PC-3 (cell line): Measurements from ENCODE around the gene TGFBR3L. TPM values are rescaled to one million over a fixed set of nuclear protein-coding genes. Genes with fewer than 3 reads are reported as not detected.

Experiments
- ATAC-seq: fragments of 200-7000 bp; cut with Tn5 transposase; 2 replicates; pipeline ENCODE4 v1.9.1; 2020; ENCODE audit warnings: mild to moderate bottlenecking, moderate library complexity
- BruUV-seq: library from RNA; stranded (reverse); fragments of 400-500 nt; replicated peaks from 2 replicates; lab custom pipeline; 2021; lab: Mats Ljungman, UMichigan
- CTCF ChIA-PET: fragments of 300-600 bp; sonication (Branson Sonifier 250); formaldehyde crosslinking; loops from one replicate; lab custom pipeline; 2022; ENCODE audit warnings: antibody characterized with exemption; lab: Charles Lee
- POLR2A ChIA-PET: fragments of 300-600 bp; sonication (Branson Sonifier 250); formaldehyde crosslinking; loops from one replicate; lab custom pipeline; 2022; ENCODE audit warnings: antibody characterized with exemption; ENCODE audit not compliant: unreplicated experiment; lab: Charles Lee
- DNase-seq: peaks from one replicate; pipeline ENCODE4 v3.0.0-alpha.2; 2015
- H2AFZ ChIP-seq: fragments of 300-600 bp; sonication (generic); 2 replicates; pipeline ENCODE4 v1.6.0; 2016; ENCODE audit warnings: antibody characterized with exemption, low read length
- H3F3A ChIP-seq: fragments of 300-600 bp; sonication (generic); one replicate; pipeline ENCODE4 v1.6.0; 2017; ENCODE audit warnings: antibody characterized with exemption, low read length, control low read depth, mild to moderate bottlenecking; ENCODE audit not compliant: unreplicated experiment
- H3K27ac ChIP-seq: fragments of 300-600 bp; sonication (generic); 2 replicates; pipeline ENCODE4 v1.5.1; 2016; ENCODE audit warnings: mild to moderate bottlenecking, low read length
- H3K27me3 ChIP-seq: fragments of 300-600 bp; sonication (generic); 2 replicates; pipeline ENCODE4 v1.6.1; 2016; ENCODE audit warnings: low read length, mixed read lengths
- H3K36me3 ChIP-seq: fragments of 300-600 bp; sonication (generic); 2 replicates; pipeline ENCODE4 v1.6.1; 2016; ENCODE audit warnings: low read depth, mixed run types, low read length, mixed read lengths
- H3K4me1 ChIP-seq: fragments of 300-600 bp; sonication (generic); 2 replicates; pipeline ENCODE4 v1.5.1; 2016; ENCODE audit warnings: low read length; ENCODE audit not compliant: insufficient read depth
- H3K4me2 ChIP-seq: fragments of 300-600 bp; sonication (generic); 2 replicates; pipeline ENCODE4 v1.6.0; 2016; ENCODE audit warnings: low read length
- H3K4me3 ChIP-seq: fragments of 300-600 bp; sonication (generic); 2 replicates; pipeline ENCODE4 v1.5.1; 2016; ENCODE audit warnings: mild to moderate bottlenecking, low read length, mixed read lengths
- H3K79me2 ChIP-seq: fragments of 300-600 bp; sonication (generic); 2 replicates; pipeline ENCODE4 v1.6.1; 2017; ENCODE audit warnings: low read length, mixed read lengths
- H3K9ac ChIP-seq: fragments of 300-600 bp; sonication (generic); 2 replicates; pipeline ENCODE4 v1.6.0; 2016; ENCODE audit warnings: mild to moderate bottlenecking, low read length
- H3K9me2 ChIP-seq: fragments of 300-600 bp; sonication (generic); replicated peaks from 2 replicates; pipeline ENCODE4 v1.6.1; 2016; ENCODE audit warnings: mixed run types, low read length, mixed read lengths
- H3K9me3 ChIP-seq: fragments of 300-600 bp; sonication (generic); 2 replicates; pipeline ENCODE4 v1.6.1; 2016; ENCODE audit warnings: low read length, mixed read lengths
- H4K20me1 ChIP-seq: fragments of 300-600 bp; sonication (generic); 2 replicates; pipeline ENCODE4 v1.6.1; 2016; ENCODE audit warnings: low read length, mixed read lengths
- CTCF ChIP-seq: fragments of 300-600 bp; sonication (generic); conservative IDR thresholded peaks from 2 replicates; pipeline ENCODE4 v1.5.1; 2017; ENCODE audit warnings: antibody characterized with exemption, low read depth, mild to moderate bottlenecking, low read length
- EZH2 ChIP-seq: fragments of 300-600 bp; sonication (generic); IDR thresholded peaks from one replicate; pipeline ENCODE4 v1.6.1; 2017; ENCODE audit warnings: antibody characterized with exemption, mild to moderate bottlenecking, low read length; ENCODE audit not compliant: unreplicated experiment
- EZH2phosphoT487 ChIP-seq: fragments of 300-600 bp; sonication (generic); IDR thresholded peaks from 2 replicates; pipeline ENCODE4 v1.6.1; 2018; ENCODE audit warnings: mild to moderate bottlenecking, antibody characterized with exemption, low read length, borderline replicate concordance
- intact Hi-C: fragments of 100-400 bp; cut with micrococcal nuclease; formaldehyde crosslinking; loops from 2 replicates; pipeline ENCODE4 v1.9.0; 2023
- total RNA-seq: library from RNA; depleted of rRNA; stranded (reverse); fragments of >200 nt; gene quantifications from 2 replicates; pipeline ENCODE4 v1.2.3, GENCODE V29; 2014

The TGFBR3L gene
- total RNA-seq, 1 experiment from 2014 or later: 10.5 TPM

DNA sequence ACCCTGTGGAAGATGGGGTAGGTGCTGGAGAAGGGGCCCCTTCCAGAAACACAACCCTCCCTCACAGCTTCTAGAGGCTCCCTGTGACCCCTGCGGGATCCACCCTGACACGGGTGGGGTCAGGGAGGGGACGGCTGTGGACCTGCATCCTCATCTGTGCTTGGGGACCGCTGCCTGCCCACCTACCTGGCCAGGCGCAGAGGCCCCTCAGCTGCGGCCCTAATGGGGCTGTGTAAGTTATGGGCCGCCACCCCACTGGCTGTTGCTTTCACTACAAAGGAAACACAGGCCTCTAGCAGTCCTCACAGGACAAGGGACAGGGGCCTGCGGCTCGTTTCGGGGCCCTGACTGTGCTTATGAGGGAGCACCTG lies 18.3 kb downstream of the TGFBR3L start:
- ChIA-PET CTCF (no interaction called here), POLR2A (no interaction called here)
- Histone ChIP-seq H3K36me3 (peaks cover 66% of the 10 kb centered on the region), H3K4me3 (no peak overlapping the region), H2AFZ (no peak overlapping the region), H3K27me3 (no peaks in the 10 kb centered on the region), H4K20me1 (0 out of 2 replicates have a peak, but pooled peaks cover 1% of the 10 kb centered on the region), H3K4me1 (peaks cover 30% of the 10 kb centered on the region), H3K27ac (no peak overlapping the region), H3K9me3 (no peaks in the 10 kb centered on the region), H3K9ac (no peak overlapping the region), H3K9me2 (no peaks in the 10 kb centered on the region), H3K79me2 (0 out of 2 replicates have a peak, but pooled peaks cover 3% of the 10 kb centered on the region), H3F3A (no peaks in the 10 kb centered on the region), H3K4me2 (no peak overlapping the region)
- intact Hi-C loops: no loop called here
- TF ChIP-seq CTCF (no peak), EZH2 (no peak), EZH2phosphoT487 (no peak)
- DNase-seq (no peak), ATAC-seq (no peak)
- BruUV-seq: no TSS peak

GRCh38 chr19:7933411-7933810 lies 18.8 kb downstream of the TGFBR3L start:
- intact Hi-C loops: no loop called here
- H3K9me3 ChIP-seq: no peaks in the 10 kb centered on the region
- H3K27me3 ChIP-seq: no peaks in the 10 kb centered on the region
- H3F3A ChIP-seq: no peaks in the 10 kb centered on the region
- no peak overlapping the region for H3K27ac ChIP-seq
- H3K9me2 ChIP-seq: no peaks in the 10 kb centered on the region
- no peak overlapping the region for H3K9ac ChIP-seq
- CTCF ChIA-PET: interaction anchor here (0.6 kb wide), 1 partner anchor 253 kb away, joined by 3 read pairs; the partner anchor contains the start of gene TRAPPC5
- DNase-seq (no peak), ATAC-seq (no peak)
- H3K79me2 ChIP-seq: 0 out of 2 replicates have a peak, but pooled peaks cover 8% of the 10 kb centered on the region
- no peak overlapping the region for H2AFZ ChIP-seq
- H3K4me2 ChIP-seq: no peak overlapping the region
- TF ChIP-seq CTCF (peak; percentile 74), EZH2phosphoT487 (no peak)
- H3K4me1 ChIP-seq: peaks cover 25% of the 10 kb centered on the region
- no peaks in the 10 kb centered on the region for H4K20me1 ChIP-seq
- H3K36me3 ChIP-seq: peaks cover 71% of the 10 kb centered on the region
- BruUV-seq: no TSS peak
- H3K4me3 ChIP-seq: no peak overlapping the region
- POLR2A ChIA-PET: interaction anchor here (0.9 kb wide), 1 partner anchor 314 kb away, joined by 3 read pairs; no protein-coding TSS in a partner anchor
